Stimulated activated CD4-positive, alpha-beta T cell treated with anti-CD3 and anti-CD28 coated beads, Interleukin-12 subunit alpha, Interleukin-12 subunit beta, amount 100 ng/mL, for 4 hours (primary cell): Measurements from ENCODE around the gene C11orf54.

Source experiments
- DNase-seq: peaks from one replicate; pipeline ENCODE4 v3.0.0-alpha.2; 2020

Gene C11orf54

DNA sequence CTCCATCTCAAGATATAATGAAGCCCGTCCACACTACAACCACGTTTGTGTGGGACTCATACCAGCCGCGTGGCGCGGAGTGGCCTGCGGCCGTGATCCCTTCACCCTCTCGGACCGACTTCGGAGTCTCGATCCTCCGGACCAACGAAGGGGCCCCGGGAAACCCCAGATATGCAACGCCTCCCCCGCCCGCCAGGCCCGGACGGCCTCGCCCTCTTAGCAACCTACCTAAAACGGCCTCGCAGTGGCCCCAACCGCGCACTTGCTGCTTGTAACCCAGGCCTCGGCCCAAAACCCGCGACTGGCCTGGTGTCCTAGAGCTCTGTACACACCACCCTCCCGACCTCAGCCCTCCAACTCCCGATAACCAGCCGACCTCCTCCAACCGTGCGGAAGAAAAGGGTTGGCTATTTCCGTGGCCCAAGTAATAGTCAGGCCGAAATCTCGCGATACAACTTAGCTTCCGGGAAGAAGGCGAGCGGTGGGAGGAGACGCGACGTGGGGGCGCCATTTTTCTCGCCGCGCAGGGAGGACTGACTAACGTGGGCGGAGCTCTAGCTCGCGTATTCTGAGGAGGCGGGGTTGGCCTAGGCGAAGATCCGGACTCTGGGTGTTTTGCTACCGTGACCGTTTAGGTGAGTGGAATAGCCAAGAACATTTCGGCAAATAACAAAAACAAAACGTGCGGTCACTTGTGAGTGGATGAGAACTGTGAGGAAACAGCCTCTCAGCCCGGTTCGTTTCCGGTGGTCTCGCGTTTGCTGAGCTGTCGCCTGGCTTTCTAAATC, at the start of gene C11orf54, which contains the start of gene TAF1D:
Gene C11orf54 (plus strand): TSS at position 579 of the 788 bp plus-strand sequence. CDS start 5,722 bp downstream, outside the sequence.
Gene TAF1D (minus strand): TSS at position 402 of the 788 bp plus-strand sequence. CDS start 2,191 bp downstream, outside the sequence.
- DNase-seq = peak; percentile 91

DNA sequence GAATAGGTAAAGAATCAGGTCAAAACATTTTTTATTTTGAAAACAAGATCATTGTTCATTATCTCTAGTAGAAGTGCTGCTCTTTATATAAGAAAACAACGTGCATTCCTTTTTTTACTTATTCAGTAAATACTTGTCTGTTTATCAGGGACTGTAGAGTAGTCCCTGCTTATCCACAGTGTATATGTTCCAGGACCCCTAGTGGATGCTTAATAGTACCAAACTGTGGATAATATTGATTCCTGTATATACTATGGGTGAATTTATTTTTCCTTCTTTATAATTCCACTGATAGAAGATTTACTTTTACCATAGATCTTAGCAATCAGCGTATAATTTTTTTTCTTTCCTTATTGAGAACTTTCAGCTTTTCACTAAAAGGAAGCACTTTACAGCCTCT, 47.4 kb upstream of the C11orf54 start:
- DNase-seq = no peak

DNA sequence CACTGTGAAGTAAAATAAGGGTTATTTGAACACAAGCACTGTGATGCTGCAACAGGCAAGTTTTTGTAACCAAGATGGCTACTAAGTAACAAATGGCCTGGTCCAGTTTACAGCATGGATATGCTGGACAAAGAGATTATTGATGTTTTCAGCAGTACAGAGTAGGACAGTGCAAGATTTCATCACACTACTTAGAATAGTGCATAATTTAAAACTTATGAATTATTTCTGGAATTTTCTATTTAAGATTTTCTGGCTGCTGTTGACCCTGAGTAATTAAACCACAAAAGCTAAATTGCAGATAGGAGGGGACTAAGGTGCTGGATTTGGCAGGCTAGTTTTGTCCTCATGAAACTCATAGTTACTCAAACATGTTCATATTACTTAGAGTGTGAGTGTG, 46.9 kb upstream of the C11orf54 start:
- DNase-seq = no peak

DNA sequence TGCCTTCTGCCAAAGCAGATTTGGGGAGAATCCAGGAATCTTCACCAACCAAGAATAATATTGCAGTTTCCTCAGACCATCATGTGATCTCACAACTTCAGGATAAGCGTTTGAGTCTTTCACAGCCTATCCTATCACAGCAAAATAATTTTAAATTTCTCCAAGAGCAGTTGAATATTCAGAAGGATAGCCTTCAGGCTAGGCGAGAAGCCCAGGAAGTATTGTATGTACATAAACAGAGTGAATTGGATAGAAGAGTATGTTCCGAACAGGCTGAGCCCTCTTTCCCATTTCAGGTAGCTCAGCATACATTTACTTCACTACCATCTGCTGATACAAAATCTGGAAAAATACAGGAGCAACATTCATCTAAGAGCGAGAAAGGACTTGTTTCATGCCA, 43.9 kb upstream of the C11orf54 start:
- no peak for DNase-seq

DNA sequence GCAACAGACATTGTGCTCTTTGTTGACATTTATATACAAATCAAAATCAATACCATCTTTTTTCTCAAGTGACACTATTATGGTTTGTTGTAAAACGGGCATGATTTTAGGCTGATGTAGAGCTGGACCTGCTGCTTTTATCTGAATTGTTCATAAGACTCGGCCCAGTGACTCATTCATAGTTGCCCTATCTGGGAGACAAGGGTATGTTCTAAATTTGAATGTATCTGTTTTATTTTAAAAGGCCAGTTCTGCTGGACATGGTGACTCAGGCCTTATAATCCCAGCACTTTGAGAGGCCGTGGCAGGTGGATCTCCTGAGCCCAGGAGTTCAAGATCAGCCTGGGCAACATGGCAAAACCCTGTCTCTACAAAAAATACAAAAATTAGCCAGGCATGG, 40.6 kb upstream of the C11orf54 start:
- no peak for DNase-seq

DNA sequence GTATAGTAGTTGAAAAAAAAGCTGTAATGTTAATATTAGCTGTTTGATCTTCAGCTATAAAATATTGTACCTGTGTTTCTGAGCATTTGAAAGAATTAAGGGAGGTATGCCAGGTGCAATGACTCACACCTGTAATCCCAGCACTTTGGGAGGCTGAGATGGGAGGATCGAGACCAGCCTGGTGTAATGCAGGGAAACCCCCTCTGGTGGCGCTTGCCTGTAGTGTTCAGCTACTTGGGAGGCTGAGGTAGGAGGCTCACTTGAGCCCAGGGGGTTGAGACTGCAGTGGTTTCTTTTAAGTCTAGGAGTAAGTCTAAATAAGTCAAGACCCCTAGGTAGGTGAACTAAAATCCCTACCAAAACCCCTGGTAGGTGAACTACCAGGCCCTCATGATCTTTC, 37.2 kb upstream of the C11orf54 start:
- no peak for DNase-seq

DNA sequence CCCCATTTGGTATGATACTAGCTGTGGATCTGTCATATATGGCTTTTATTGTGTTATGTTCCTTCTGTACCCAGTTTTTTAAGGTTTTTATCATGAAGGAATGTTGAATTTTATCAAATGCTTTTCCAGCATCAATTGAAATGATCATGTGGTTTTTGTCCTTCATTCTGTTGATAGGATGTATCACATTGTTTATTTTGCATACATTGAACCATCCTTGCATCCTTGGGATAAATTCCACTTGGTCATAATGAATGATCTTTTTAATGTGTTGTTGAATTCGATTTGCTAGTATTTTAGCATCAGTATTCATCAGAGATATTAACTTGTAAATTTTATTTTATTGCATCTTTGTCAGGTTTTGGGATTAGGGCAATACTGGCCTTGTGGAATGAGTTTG, 31.2 kb upstream of the C11orf54 start:
- no peak for DNase-seq

DNA sequence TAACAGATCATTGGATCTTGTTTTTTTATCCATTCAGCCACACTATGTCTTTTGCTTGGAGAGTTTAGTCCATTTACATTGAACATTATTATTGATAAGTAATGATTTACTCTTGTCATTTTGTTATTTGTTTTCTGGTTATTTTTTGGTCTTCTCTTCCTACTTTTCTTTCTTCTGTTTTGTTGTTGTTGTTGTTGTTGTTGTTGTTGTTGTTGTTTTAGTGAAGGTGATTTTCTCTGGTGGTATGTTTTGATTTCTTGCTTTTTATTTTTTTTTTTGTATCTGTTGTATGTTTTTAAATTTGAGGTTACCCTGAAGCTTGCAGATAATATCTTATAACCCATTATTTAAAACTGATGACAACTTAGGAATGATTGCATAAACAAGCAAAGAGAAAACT, 28.8 kb upstream of the C11orf54 start:
- DNase-seq = no peak

DNA sequence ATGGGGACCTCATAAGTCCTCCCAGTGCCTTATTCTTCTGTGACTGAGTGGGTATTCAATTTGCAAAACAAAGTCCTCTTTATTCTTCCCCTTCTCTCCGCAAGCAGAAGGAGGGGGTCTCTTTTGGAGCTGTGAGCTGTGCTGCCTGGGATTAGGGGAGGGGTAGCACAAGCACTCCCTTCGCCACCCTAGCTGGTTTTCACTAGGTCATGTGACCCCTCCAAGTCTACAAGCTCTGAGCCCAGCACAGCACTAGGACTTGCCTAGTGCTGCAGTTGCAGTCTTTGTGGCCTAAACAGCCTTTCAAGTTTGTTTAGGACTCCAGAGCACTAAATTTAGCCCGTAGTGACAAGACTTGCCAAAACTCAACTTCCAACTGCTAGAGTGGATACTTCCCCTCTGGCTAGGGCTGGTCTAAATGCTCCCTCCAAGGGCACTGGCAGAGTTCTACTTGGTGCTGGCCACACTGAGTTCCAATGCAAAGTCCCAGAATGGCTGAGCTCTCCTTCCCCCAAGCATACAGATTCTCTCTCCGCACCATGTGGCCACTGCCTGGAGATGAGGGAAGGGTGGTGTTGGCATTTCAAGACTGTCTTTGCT, 25.6 kb upstream of the C11orf54 start:
- DNase-seq = no peak

DNA sequence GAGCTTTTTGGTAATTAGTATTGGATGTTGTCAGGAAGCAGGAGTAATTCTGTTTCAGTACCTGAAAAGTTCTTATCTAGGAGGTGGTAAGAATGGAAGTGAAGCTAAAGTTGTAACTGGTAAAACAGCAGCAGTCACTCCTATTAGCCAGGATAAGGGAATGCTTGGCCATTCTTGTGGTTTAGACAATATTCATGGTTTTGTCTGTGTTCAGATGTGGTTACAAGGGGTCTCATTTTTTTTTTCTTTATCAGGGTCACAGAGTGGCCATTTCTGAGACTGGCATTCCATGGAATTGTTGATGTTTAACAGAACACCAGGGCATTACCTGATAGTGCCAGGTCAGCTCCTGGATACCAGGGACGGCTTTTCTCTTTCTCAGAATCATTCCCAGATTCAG, 24.0 kb upstream of the C11orf54 start:
- no peak for DNase-seq

DNA sequence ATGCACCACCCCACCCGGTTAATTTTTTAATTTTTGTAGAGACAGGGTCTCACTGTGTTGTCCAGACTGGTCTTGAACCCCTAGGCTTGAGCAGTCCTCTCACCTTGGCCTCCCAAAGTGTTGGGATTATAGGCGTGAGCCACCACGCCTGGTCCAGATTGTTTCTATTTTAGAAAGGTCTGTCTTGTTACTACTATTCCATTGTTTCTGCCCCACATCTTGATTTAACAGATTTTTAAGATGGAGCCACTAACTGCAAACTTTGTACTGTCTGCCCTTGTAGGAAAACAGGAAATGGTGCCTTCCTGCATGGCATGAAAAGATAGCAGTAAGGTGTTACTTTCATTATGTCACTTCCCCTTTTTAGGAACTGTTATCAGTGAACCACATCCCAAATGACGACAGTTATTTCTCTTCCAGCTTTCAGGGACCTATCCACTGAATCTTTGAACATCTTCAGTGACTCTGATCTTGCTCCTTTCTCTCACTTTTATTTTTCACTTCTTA, 23.4 kb upstream of the C11orf54 start:
- no peak for DNase-seq

DNA sequence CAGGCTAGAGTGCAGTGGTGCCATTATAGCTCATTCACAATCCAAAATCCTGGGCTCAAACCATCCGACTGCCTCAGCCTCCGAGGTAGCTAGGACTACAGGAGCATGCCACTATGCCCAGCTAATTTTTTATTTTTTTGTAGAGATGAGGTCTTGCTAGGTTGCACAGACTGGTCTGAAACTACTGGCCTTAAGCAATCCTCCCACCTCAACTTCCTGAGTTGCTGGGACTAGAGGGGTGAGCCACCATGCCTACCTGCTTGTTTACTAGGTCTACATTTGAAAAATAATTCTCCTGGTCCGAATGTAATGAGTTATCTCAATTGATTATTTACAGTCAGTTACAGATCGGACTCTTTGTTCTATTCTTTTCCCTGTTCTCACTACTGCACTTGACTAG, 22.2 kb upstream of the C11orf54 start:
- DNase-seq = no peak

DNA sequence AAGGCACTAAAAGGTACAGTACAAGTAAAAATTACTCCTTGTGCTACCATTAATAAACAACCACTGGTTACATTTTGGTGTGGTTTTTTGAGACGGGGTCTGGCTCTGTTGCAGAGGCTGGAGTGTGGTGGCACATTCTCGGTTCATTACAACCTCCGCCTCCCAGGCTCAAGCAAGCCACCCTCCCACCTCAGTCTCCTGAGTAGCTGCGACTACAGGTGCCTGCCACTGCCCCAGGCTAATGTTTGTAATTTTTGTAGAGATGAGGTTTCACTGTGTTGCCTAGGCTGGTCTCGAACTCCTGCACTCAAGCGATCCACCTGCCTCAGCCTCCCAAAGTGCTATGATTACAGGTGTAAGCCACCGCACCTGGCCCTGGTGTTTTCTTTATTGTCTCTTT, 20.9 kb upstream of the C11orf54 start:
- no peak for DNase-seq

DNA sequence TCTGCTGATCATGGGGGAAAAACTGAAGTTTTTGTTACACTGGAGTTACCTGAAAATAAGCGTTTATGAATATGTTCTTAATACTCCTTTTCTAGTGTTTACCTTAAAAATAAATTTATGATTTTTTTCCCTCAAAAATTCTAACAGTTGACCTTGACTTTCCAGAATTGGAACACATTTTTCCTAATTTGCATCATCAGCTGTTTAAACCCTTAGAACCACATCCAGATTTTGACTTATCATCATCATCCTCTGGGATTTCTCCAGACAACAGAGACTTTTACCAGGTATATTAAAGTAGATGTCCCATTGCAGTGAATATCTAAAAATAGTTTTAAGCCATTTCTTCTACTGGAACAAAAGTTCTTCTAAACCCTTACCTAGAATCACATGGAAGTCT, 17.4 kb upstream of the C11orf54 start:
- DNase-seq = no peak

DNA sequence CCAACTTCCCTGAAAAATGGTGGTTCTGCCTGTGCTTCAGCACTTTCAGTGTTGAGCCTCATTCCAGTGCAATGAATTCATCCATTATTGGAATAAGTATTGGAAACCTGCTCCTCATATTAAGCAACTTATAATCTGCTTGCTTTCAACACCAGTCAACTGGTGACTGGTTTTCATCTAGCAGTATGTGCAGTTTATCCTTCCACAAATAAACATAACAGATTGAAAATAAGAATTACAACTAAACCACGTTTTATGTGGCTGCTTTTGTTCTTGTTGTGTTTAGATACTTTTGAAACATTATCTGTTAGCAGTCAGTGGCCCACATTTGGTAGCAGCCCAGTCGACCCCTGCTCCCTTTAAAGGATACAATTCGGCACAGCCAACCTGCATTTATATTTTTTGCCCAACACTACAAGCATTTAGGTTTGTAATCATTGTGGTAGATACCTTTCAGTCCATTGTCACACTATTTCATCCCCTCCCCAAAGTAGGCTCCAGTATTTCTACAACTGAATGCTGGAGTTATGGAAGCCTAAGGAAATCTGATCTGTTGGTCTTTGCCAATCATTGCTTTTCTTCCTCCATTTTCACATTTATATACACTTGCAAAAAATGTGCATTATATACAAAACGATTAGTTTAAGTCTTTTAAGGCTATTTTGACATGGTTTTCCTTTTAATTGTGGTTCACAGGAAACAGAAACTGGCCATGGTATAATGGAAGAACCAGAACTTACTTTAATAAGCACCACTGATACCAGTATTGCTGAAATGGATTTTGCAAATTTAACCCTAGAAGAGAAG, 13.3 kb upstream of the C11orf54 start:
- no peak for DNase-seq

DNA sequence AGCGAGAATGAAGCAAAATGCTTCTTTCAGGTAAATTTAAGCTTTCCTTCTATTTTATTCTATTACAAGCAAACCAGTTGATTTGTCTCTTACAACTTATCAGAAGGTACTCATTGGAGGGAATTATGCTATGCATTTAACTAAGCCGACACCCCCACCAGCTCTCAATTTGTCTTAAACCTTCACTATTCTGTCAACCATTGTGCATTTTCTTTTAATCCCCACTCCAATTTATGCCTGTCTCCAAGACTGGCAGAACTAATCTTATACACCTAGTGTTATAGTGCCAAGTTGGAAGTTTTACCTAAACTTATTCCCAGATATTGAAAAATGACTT, 12.7 kb upstream of the C11orf54 start:
- no peak for DNase-seq

DNA sequence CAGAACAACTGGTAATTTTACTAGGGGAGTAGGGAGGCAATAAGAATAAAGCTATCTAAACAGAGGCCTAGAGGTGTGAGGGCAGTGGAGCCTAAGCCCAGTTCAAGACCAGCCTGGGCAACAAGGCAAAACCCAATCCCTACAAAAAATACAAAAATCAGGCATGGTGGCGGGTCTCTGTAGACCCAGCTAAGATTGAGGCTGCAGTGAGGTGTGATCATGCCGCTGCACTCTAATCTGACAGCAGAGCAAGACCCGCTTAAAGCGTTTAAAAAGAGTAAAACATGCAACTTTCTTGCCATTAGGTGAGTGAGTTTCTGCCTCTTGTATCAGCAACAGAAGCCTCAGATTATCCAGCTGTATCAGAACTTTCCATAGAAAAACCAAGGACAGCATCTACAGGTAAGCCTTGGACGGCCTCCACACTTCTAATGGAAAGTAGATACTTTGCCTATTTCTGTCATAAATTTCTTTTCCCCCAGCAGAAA, 12.3 kb upstream of the C11orf54 start:
- no peak for DNase-seq

DNA sequence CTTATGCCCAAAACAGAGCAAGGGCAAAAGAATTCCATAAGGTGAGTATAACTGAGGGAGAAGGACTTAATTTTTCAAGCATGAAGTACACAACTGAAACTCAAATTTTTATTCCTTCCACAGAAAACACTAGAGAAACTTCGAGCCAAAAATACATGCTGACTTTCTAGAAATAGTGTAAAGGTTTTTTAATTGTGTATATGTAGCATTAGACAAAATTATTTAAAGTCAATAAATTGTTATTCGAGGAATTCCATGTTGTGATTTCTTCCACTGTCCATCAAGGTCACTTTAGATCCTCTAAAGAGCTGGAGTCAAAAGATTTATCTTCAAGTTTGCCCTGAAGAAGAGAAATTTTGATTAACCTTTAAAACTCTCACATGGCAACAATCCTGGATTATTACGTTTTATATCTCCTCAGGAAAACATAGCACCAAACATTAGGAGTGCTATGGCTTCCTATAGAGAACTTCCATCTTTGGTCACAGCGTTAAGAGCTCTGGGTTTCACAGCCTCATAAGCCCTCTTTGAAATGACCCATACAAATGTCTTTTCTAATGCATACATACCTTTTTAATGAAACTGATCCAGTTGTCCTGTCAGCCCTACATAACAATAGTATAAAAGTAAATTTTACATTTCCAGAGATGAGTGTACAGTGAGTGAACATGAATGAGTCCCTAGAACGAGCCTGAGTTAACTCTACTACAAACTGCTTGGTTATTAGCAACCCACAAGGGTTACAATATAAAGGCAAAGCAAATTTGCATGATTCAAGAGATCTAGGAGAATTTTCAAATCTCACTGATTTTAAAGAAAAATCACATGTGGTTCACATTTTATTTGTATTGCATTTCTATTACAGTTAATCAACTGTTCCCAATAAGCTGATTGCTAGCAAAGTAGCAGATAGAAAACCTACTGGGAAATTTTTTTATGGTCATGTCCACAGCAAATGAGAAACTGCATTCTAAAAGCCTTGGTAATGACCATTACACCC, 11.1 kb upstream of the C11orf54 start:
- DNase-seq = no peak

DNA sequence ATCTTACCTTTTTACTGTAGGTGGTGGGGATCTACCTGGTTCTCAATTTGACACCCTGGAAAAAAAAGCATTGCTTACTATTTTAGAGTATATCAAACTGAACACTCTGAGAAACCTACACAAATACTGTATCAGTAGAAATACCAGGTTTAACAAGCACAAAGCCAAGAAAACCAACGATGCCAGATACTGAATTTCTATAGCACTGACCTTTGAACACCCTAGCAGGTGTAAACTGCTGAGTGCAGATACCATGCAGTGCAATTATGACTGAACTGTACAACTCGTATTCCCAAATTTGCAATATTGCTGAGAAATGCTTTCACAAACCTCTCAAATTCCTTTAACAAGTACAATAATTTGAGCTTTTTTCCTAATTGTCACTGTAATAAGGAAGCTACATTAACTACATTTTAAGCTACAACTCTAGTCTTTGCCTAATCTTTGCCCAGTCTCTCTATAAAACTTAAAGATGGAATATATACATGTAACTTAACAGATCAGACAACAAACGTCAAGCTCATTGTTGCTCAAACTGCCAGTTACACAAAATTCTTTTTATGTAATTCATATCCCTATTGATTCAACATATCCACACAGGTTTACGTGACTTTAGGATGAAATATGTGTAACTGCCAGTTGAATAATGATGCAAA, 9.1 kb upstream of the C11orf54 start:
- no peak for DNase-seq

DNA sequence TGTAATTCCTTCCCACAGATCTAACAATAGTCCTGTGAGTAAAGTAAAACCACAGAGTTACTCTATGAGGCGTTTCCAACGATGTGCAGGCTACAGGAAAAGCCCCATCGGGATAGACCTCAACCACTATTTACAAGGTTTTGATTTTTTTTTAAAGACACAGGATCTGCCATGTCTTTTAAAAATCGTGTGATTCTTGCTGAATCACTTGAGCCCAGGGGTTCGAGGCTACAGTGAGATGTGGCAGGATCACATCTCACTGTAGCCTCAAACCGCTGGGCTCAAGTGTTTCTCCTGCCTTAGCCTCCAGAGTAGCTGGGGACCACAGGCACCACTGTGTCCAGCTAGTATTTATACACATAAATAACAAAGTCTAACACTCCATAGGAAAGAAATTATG, 8.0 kb upstream of the C11orf54 start:
- no peak for DNase-seq

DNA sequence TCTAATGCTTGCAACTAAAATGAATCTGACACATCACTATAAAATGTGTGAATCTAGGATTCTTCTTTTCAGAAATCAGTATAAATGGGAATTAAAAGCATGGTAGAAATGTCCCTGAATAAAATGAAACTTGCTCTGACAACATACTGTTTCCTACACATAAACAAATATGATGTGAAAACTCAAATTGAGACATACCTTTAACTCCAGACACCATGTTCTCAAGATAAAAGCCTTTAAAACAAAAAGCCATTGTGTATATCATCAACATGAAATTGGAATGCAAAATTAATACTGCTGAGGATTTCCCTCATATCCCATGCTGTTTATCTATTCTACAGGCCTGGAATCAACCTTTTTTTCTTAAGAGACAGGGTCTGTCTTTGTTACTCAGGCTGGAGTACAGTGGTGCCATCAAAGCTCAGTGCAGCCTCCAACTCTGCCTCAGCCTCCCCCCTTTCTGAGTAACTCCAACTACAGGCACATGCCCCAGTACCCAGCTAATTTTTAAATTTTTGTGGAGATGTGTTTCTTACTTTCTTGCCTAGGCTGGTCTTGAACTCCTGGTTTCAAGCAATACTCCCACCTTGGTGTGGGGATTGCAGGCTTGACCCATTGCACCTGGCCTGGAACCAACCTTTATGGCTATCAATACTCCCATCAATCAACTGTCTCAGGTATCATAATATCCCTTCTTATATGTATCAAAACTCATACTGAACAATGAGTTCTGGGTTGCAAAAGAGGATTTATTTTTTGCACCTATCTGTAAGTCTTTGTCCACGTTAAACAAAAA, 6.8 kb upstream of the C11orf54 start:
- DNase-seq = no peak
